ENCODE data around the gene TTC36.

DNA sequence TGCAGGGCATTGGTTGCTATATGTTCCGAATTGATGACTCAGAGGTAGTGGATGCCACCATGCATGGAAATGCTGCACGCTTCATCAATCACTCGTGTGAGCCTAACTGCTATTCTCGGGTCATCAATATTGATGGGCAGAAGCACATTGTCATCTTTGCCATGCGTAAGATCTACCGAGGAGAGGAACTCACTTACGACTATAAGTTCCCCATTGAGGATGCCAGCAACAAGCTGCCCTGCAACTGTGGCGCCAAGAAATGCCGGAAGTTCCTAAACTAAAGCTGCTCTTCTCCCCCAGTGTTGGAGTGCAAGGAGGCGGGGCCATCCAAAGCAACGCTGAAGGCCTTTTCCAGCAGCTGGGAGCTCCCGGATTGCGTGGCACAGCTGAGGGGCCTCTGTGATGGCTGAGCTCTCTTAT, 5.4 kb upstream of the TTC36 start:
- no peak for TF ChIP-seq EZH2 (IDR thresholded peaks at IDR 0.05)
- no peak for TF ChIP-seq POLR2AphosphoS5 (IDR thresholded peaks at IDR 0.05; ENCODE audit: borderline replicate concordance, low read depth, low read length)
- no peak for TF ChIP-seq FOXP2 (optimal IDR thresholded peaks at IDR 0.05; ENCODE audit: control extremely low read depth, extremely low read length, insufficient read depth)

All from SK-N-MC (cell line).